Kidney (tissue), 14 donors: ENCODE measurements around the gene CTTNBP2. TPM values are rescaled to one million over a fixed set of nuclear protein-coding genes. Genes with fewer than 3 reads are reported as not detected.
A peak's percentile ranks its signal among the peaks of the same experiment; 100 is the strongest.

Experiments used
- DNase-seq, 5 donors: peaks; one replicate each; pipeline ENCODE4 v3.0.0-alpha.2; 2013 to 2020
- FAIRE-seq: peaks from 2 replicates; lab custom pipeline; 2012; peaks lifted over from hg19 to GRCh38; lab: Jason Lieb, UNC
- H3K27ac ChIP-seq, 2 donors: one replicate each; pipeline ENCODE4 v1.7.0; 2013; ENCODE audit warnings: low read depth in 2 of 2, low read length in 2 of 2, inconsistent platforms in 1 of 2
- H3K27me3 ChIP-seq: one replicate; pipeline ENCODE4 v1.7.1; 2013; ENCODE audit warnings: low read length, inconsistent platforms; ENCODE audit not compliant: control insufficient read depth, insufficient read depth
- H3K36me3 ChIP-seq, 3 donors: one replicate each; pipeline versions ENCODE4 v1.7.0 to v1.7.1; 2013; ENCODE audit warnings: low read length in 3 of 3, control low read depth in 1 of 3, inconsistent platforms in 1 of 3; ENCODE audit not compliant: insufficient read depth in 3 of 3, control insufficient read depth in 2 of 3
- H3K4me1 ChIP-seq, 3 donors: one replicate each; pipeline versions ENCODE4 v1.7.0 to v1.7.1; 2013; ENCODE audit warnings: low read length in 3 of 3, inconsistent platforms in 1 of 3, low read depth in 1 of 3; ENCODE audit not compliant: control insufficient read depth in 2 of 3, insufficient read depth in 2 of 3
- H3K4me3 ChIP-seq, 3 donors: one replicate each; pipeline versions ENCODE4 v1.7.0 to v1.8.1; 2013; ENCODE audit warnings: low read length in 3 of 3, control low read depth in 1 of 3, inconsistent platforms in 1 of 3
- H3K9ac ChIP-seq, 3 donors: one replicate each; pipeline versions ENCODE4 v1.7.0 to v1.7.1; 2013; ENCODE audit warnings: low read length in 3 of 3, control low read depth in 1 of 3, inconsistent platforms in 1 of 3
- H3K9me3 ChIP-seq, 3 donors: one replicate each; pipeline versions ENCODE4 v1.7.0 to v1.7.1; 2013; ENCODE audit warnings: low read length in 3 of 3, control low read depth in 1 of 3, inconsistent platforms in 1 of 3; ENCODE audit not compliant: control insufficient read depth in 2 of 3, insufficient read depth in 1 of 3
- intact Hi-C: fragments of 100-400 bp; cut with DNase I; formaldehyde crosslinking; loops from one replicate; pipeline ENCODE4 v1.11.1; 2022
- polyA plus RNA-seq: library from polyadenylated mRNA; stranded (reverse); fragments of 350-450 nt; fragmentation: Illumina TruSeq; extraction: RNeasy Lipid Tissue Mini Kit (QIAGEN cat#74804); gene quantifications from one replicate; pipeline ENCODE4 v1.2.3, GENCODE V29; 2014; ENCODE audit warnings: low read depth, low replicate concordance; ENCODE audit not compliant: insufficient read depth
- total RNA-seq: library from RNA; stranded (reverse); fragmentation: NEBNext Ultra II Directional; extraction: Animal tissue kit (Norgen Biotek cat#: 25700); gene quantifications from one replicate; pipeline ENCODE4 v1.2.1, GENCODE V29; 2021
- TF ChIP-seq, protein P1 (sequence below): IDR thresholded peaks from 3 replicates; pipeline ENCODE4 v1.5.1; 2012; ENCODE audit warnings: mild to moderate bottlenecking, moderate library complexity, borderline replicate concordance; ENCODE audit not compliant: insufficient read depth; ENCODE audit errors: extremely low read depth
- donor health status: control.
- donor health status: control.
- donor health status: control.
- donor health status: control.
- donor health status: control.
- donor health status: DM: yes; HTN: yes; CAD: no.
- donor health status: Normal renal cell carcinoma (clear cell type).

CTTNBP2 gene
- total and polyA plus RNA-seq, 2 donors from 2014 or later: 3.8 to 41.1 TPM

DNA sequence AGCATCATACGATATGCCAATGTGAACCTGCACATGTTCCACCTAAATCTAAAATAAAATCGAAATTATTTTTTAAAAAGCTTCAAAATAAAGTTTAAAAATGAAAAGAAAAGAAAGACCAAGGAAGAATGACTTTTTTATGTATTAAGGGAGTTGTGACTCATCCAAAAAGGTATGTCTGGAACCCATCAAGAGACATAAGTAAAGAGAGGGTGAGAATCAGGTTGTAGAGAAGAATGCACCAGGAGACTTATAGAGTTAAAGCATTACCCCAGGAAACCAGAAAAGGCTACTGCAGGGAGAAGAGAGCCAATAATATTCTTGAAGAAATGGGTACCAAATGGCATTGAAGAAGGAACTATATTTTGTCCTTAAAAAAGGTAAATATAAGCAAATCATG, 69.8 kb downstream of the CTTNBP2 start:
- DNase-seq (no peak), FAIRE-seq (no peak)
- TF ChIP-seq, protein P1, sequence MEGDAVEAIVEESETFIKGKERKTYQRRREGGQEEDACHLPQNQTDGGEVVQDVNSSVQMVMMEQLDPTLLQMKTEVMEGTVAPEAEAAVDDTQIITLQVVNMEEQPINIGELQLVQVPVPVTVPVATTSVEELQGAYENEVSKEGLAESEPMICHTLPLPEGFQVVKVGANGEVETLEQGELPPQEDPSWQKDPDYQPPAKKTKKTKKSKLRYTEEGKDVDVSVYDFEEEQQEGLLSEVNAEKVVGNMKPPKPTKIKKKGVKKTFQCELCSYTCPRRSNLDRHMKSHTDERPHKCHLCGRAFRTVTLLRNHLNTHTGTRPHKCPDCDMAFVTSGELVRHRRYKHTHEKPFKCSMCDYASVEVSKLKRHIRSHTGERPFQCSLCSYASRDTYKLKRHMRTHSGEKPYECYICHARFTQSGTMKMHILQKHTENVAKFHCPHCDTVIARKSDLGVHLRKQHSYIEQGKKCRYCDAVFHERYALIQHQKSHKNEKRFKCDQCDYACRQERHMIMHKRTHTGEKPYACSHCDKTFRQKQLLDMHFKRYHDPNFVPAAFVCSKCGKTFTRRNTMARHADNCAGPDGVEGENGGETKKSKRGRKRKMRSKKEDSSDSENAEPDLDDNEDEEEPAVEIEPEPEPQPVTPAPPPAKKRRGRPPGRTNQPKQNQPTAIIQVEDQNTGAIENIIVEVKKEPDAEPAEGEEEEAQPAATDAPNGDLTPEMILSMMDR: no peak
- intact Hi-C loops: no loop called here
- H3K27ac ChIP-seq: no peak overlapping the region
- no peaks in the 10 kb centered on the region for H3K36me3 ChIP-seq
- no peaks in the 10 kb centered on the region for H3K27me3 ChIP-seq
- no peak overlapping the region for H3K9ac ChIP-seq
- H3K4me3 ChIP-seq: no peak overlapping the region
- H3K4me1 ChIP-seq: peaks cover 0 to 5% (median 3%) of the 10 kb centered on the region in 3 donors
- no peaks in the 10 kb centered on the region for H3K9me3 ChIP-seq

DNA sequence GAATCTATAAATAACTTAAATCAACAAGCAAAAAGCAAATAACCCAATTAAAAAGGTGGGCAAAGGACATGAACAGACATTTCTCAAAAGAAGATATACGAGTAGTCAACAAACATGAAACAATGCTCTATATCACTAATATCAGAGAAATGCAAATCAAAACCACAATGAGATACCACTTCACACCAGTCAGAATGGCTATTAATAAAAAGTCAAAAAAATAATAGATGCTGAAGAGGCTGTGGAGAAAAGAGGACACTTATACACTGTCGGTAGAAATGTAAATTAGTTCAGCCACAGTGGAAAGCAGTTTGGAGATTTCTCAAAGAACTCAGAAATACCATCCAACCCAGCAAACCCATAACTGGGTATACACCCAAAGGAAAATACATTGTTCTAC, 70.6 kb downstream of the CTTNBP2 start:
- Histone ChIP-seq H3K36me3 (no peaks in the 10 kb centered on the region), H3K9me3 (no peaks in the 10 kb centered on the region), H3K27ac (no peak overlapping the region), H3K9ac (no peak overlapping the region), H3K4me3 (no peak overlapping the region), H3K27me3 (no peaks in the 10 kb centered on the region), H3K4me1 (peaks cover 0 to 1% (median under 1%) of the 10 kb centered on the region in 3 donors)
- TF ChIP-seq, protein P1: no peak
- intact Hi-C loops: no loop called here
- no peak for DNase-seq
- FAIRE-seq: no peak

DNA sequence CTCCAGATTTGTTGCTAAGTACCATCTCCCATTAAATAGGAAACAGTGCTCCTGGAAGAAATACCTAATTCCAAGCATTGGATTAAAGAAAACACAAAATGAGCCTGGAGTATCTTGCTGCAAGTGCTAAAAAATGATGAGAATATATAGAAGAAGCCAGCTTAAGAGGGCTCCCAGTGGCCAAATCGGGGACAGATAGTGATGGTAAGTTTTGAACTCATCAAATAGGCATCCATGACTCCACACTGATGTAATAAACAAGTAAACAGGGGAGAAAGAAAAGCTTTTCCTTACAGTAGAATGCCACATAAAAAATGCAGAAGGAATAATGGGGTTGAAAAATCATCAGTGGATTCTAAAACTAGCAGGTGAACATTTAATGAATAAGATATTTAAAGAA, 72.4 kb downstream of the CTTNBP2 start:
- intact Hi-C loops: no loop called here
- H3K9me3 ChIP-seq: no peaks in the 10 kb centered on the region
- no peak overlapping the region for H3K4me3 ChIP-seq
- H3K4me1 ChIP-seq: no peaks in the 10 kb centered on the region
- no peak for FAIRE-seq
- no peak for DNase-seq
- H3K27me3 ChIP-seq: no peaks in the 10 kb centered on the region
- no peak overlapping the region for H3K9ac ChIP-seq
- TF ChIP-seq, protein P1: no peak
- H3K36me3 ChIP-seq: no peaks in the 10 kb centered on the region
- no peak overlapping the region for H3K27ac ChIP-seq

DNA sequence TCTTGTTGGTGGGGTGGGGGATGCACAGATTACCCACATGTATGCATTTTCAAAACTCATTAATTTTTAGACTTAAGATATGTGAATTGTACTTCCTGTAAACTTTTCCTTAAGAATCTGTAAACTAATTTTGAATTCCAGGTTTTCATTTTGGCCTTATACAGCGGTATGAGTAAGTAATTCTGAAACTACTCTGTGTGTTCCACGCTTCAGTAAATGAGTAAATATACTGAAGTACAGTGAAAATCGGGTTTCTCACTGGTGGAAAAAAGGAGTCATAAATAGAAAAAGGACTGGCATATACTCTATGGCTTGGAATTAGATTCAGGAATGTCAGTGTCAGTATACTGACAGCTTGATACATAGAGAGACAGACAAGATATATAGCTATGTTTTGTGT, 72.8 kb downstream of the CTTNBP2 start:
- Histone ChIP-seq H3K27me3 (no peaks in the 10 kb centered on the region), H3K27ac (no peak overlapping the region), H3K4me1 (no peaks in the 10 kb centered on the region), H3K9me3 (no peaks in the 10 kb centered on the region), H3K4me3 (no peak overlapping the region), H3K36me3 (no peaks in the 10 kb centered on the region), H3K9ac (no peak overlapping the region)
- peak in 2 of 5 donors; percentile 23 to 36 for DNase-seq
- TF ChIP-seq, protein P1: no peak
- intact Hi-C loops: no loop called here
- FAIRE-seq: no peak
